NCI-H524 treated with DMSO at 0.1 percent for 48 hours (cell line): Measurements from ENCODE around the gene RNF214.
A peak's percentile ranks its signal among the peaks of the same experiment; 100 is the strongest.

Experiments used
- DNase-seq: peaks from one replicate; lab custom pipeline; 2025; lab: John Stamatoyannopoulos, UW

The RNF214 gene

GRCh38 chr11:117214404-117215110 lies 17.9 kb upstream of the RNF214 start:
- DNase-seq = no peak

- no peak for DNase-seq
These were observed 15.1 kb upstream of the RNF214 start for GRCh38 chr11:117217141-117218084.

GRCh38 chr11:117218133-117218915 lies 14.1 kb upstream of the RNF214 start:
- DNase-seq = no peak

GRCh38 chr11:117219001-117219400 lies 13.5 kb upstream of the RNF214 start:
- DNase-seq = no peak

GRCh38 chr11:117219455-117219854 lies 13.0 kb upstream of the RNF214 start:
- no peak for DNase-seq

GRCh38 chr11:117219995-117220394 lies 12.5 kb upstream of the RNF214 start:
- no peak for DNase-seq

GRCh38 chr11:117220568-117220967 lies 11.9 kb upstream of the RNF214 start:
- no peak for DNase-seq

GRCh38 chr11:117220999-117221774 lies 11.3 kb upstream of the RNF214 start:
- DNase-seq = no peak

- DNase-seq = no peak
These were observed 10.5 kb upstream of the RNF214 start for GRCh38 chr11:117221775-117222517.

GRCh38 chr11:117222991-117223740 lies 9.3 kb upstream of the RNF214 start:
- no peak for DNase-seq

GRCh38 chr11:117223741-117224689 lies 8.5 kb upstream of the RNF214 start:
- DNase-seq = no peak

GRCh38 chr11:117225553-117226170 lies 6.8 kb upstream of the RNF214 start:
- DNase-seq = no peak

GRCh38 chr11:117226388-117227385 lies 5.8 kb upstream of the RNF214 start:
- DNase-seq = peak; percentile 42

GRCh38 chr11:117228091-117228490 lies 4.4 kb upstream of the RNF214 start:
- DNase-seq = no peak

GRCh38 chr11:117229411-117229810 lies 3.1 kb upstream of the RNF214 start:
- DNase-seq = no peak

GRCh38 chr11:117229931-117230285 lies 2.6 kb upstream of the RNF214 start:
- no peak for DNase-seq

- no peak for DNase-seq
These were observed 2.0 kb upstream of the RNF214 start for GRCh38 chr11:117230286-117230961.
